Stimulated activated naive CD8-positive, alpha-beta T cell treated with anti-CD3 and anti-CD28 coated beads, Interleukin-15, amount 100 ng/mL, for 72 hours (primary cell): ENCODE measurements around the gene ROBO1.
A peak's percentile ranks its signal among the peaks of the same experiment; 100 is the strongest.

Source experiments
- ATAC-seq: fragments of 150-1000 bp; cut with Tn5 transposase; 2 replicates; pipeline ENCODE4 v1.10.0; 2021; ENCODE audit warnings: mild to moderate bottlenecking, moderate library complexity
- DNase-seq, 2 donors: peaks; one replicate each; pipeline ENCODE4 v3.0.0; 2021 to 2022
- H3K27ac Mint-ChIP-seq, 2 donors: one replicate each; pipeline ENCODE4 v1.8.0; 2022; ENCODE audit warnings: mild to moderate bottlenecking in 2 of 2, mixed read lengths in 2 of 2, moderate library complexity in 2 of 2
- H3K27me3 Mint-ChIP-seq: one replicate; pipeline ENCODE4 v1.8.0; 2022; ENCODE audit warnings: mixed read lengths
- H3K4me1 Mint-ChIP-seq: one replicate; pipeline ENCODE4 v1.8.0; 2022; ENCODE audit warnings: mild to moderate bottlenecking, mixed read lengths
- H3K4me3 Mint-ChIP-seq, 2 donors: one replicate each; pipeline ENCODE4 v1.8.0; 2022; ENCODE audit warnings: mild to moderate bottlenecking in 2 of 2, mixed read lengths in 2 of 2, moderate library complexity in 1 of 2
- H3K9me3 Mint-ChIP-seq, 2 donors: one replicate each; pipeline ENCODE4 v1.8.0; 2022; ENCODE audit warnings: mixed read lengths in 2 of 2

The ROBO1 gene

DNA sequence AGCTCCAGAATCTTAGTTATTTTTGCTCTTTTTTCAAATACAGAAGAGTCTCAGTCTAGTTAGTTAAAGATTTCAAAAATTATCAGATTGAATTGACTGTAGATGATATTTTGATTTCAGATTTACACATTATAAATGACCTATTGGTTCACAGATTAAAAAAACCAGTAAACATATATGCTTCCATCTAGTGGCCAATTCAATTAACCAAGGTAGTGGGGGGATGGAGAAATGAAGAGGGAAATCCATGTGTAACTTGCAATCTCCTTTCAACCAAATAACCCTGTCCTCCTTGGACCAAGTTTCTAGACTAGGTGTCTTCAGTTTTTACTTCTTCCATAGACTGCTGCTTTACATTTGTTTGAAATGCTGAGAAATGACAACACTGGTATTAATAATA is 789.8 kb downstream of the ROBO1 start:
- no peak for ATAC-seq
- DNase-seq, result no peak
- Mint-ChIP-seq H3K4me1 (no peaks in the 10 kb centered on the region), H3K27ac (no peak overlapping the region), H3K4me3 (no peak overlapping the region), H3K27me3 (no peaks in the 10 kb centered on the region), H3K9me3 (peaks cover 0 to 4% of the 10 kb centered on the region in 2 donors)

DNA sequence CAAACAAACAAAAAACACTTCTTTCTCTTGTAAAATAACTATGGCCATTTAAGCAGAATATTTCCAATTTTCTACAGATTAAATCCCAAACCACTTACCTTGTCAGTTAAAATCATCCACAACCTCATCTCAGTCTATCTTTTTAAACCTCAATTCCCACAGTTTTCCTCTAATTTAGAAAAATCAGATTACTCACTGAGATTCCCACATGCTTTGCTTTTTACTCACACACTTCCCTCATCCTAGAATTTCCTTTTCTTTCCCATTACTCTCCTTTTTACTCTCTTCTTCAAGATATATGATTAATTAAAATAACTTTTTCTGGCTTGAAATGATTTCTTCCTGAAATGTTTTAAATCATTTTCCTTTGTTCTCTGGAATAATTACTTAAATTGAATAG is 790.7 kb downstream of the ROBO1 start:
- ATAC-seq (no peak), DNase-seq (no peak)
- H3K9me3 Mint-ChIP-seq, result peaks cover 0 to 4% of the 10 kb centered on the region in 2 donors
- H3K4me3 Mint-ChIP-seq, result no peak overlapping the region
- H3K4me1 Mint-ChIP-seq, result no peaks in the 10 kb centered on the region
- H3K27me3 Mint-ChIP-seq, result no peaks in the 10 kb centered on the region
- H3K27ac Mint-ChIP-seq, result no peak overlapping the region

DNA sequence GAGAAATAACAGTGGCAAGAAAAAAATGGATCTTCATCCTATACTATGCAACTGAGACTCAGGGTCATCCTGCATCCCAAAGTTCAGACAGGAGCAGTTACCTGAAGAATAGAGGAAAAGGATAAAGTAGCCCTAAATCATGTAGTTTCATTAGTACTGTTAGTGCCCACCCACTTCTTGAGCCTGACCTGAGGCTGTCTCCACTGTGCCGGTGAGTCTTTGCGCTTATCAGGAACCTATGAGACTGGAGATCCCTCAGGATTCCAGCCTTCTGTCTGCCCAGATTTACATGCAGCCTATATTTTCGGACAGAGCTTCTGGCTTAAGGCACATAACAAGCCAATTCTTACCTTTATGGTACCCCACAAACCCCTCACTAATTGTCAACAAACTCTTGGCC is 791.6 kb downstream of the ROBO1 start:
- DNase-seq, result no peak
- no peaks in the 10 kb centered on the region for H3K9me3 Mint-ChIP-seq
- no peaks in the 10 kb centered on the region for H3K27me3 Mint-ChIP-seq
- H3K4me1 Mint-ChIP-seq, result no peaks in the 10 kb centered on the region
- no peak for ATAC-seq
- no peak overlapping the region for H3K4me3 Mint-ChIP-seq
- no peak overlapping the region for H3K27ac Mint-ChIP-seq

DNA sequence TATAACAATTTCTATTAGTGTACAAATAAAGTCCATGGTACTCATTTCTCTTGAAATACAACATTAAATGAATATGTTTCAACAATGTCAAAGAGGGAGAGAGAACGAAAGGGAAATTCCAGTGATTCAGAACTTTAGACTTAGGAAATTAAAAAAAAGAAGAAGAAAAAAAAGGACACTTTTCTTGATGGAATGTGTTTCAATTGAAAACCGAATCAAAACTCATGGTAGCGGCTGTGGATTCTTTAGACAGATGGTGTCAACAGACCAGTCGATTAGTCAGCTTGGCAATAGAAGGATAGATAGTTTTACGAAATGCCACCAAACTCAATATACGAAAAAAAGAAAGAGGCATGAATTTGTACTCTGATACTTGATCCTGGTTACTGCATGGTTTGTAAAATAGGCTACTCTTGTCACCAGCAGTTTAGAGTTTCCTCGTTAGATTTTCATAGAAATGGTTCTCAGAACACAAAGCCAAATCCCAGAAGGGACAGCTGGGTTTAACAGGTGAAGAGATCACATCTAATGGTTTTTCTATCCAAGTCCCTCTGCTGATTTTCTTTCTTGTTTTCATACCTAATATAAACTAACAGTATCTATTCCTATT is 793.5 kb downstream of the ROBO1 start:
- DNase-seq, result no peak
- Mint-ChIP-seq H3K9me3 (no peaks in the 10 kb centered on the region), H3K27ac (no peak overlapping the region), H3K4me3 (no peak overlapping the region), H3K27me3 (no peaks in the 10 kb centered on the region), H3K4me1 (no peaks in the 10 kb centered on the region)
- ATAC-seq, result no peak

DNA sequence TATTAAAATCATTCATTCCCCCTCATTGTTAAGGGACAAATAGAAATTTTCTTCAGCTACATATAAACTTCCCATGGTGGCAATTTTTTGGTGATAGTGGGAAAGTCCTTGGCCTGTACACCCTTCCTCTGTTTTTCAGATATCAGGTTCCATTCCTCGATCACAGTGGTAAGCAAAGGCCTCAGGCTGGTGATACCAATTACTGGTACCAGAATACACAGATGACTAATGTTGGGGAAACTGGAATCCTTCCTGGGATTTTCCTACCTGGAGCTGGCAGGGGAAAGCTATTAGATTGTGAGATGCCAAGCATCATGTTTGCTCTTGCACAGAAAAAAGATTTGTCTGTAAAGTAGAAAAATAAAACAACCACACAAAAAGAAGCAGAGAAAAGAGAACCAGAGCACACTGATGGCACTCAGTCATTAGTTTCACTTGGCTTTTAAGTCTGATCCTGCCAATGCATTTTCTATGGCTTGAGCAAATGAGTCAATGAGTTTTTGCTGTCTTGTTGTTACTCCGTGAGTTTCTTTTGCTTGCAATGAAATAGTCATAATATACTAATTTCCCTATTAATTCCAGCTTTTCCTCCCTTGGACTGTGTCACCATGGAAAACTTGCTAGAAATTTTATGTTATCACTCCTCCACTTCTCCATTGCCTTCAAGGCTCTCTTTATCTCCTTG is 795.0 kb downstream of the ROBO1 start:
- no peak for DNase-seq
- Mint-ChIP-seq H3K4me3 (no peak overlapping the region), H3K4me1 (no peaks in the 10 kb centered on the region), H3K27ac (no peak overlapping the region), H3K27me3 (no peaks in the 10 kb centered on the region), H3K9me3 (no peaks in the 10 kb centered on the region)
- no peak for ATAC-seq

DNA sequence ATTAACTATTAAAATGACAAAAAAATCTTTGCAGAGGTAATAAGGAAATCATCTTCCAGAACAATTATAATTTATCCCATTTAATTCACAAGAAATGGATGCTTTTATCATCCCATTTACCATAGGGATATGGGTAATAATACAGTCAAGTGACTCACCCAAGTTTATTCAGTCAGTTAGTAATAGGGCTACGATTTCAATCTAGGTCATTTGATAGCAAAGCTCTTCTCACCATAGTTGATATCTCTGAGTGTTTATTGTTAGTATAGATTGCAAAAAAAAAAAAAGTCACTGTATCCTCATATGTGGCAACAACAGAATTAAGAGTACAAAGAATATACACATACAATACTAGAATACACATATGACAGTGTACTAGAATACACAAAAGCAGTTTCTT is 797.1 kb downstream of the ROBO1 start:
- H3K9me3 Mint-ChIP-seq, result no peaks in the 10 kb centered on the region
- H3K4me3 Mint-ChIP-seq, result no peak overlapping the region
- peak overlapping the region in 1 of 2 donors; percentile 19 for H3K27ac Mint-ChIP-seq
- H3K4me1 Mint-ChIP-seq, result no peaks in the 10 kb centered on the region
- H3K27me3 Mint-ChIP-seq, result no peaks in the 10 kb centered on the region
- DNase-seq (no peak), ATAC-seq (no peak)

DNA sequence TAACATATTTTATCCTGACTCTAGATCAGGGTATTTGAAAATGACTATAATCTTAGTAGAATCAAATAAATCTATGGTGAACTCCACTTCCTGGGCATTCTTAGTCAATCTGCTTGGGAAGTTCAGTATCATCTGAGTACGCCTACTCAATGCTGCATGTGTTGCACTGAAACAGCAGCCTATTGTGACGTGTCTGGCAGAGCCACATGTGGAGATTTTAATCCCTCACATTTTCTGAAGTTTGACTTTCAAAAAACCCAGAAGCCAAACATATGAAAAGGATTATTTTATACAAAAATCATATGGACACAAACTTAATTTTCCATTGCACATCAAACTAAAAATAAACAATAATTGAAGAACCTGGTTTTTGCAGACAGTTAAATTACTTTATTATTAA is 798.3 kb downstream of the ROBO1 start:
- Mint-ChIP-seq H3K4me3 (no peak overlapping the region), H3K27me3 (no peaks in the 10 kb centered on the region), H3K4me1 (no peaks in the 10 kb centered on the region), H3K27ac (no peak overlapping the region), H3K9me3 (peaks cover 0 to 1% of the 10 kb centered on the region in 2 donors)
- DNase-seq, result no peak
- ATAC-seq, result no peak

DNA sequence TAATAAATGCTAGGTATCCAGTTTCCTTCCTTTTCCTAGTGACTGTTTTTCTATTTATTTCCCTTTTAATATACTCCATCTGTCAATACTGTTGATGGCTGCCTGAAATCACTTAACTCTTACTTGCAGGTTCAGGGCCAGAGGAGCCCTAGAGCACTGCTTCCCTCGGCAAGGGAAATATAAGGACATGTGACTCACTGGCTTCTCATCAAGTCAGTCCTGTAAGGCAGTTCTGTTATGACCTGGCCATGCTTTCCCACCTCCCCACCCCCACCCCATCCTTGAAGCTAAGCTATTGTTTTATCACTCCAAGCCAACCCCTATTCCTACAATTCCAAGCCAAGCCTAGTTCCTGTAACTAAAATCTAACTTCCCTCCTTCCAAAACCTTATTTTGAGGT is 800.7 kb downstream of the ROBO1 start:
- Mint-ChIP-seq H3K4me1 (no peaks in the 10 kb centered on the region), H3K4me3 (no peak overlapping the region), H3K9me3 (peaks cover 0 to 6% of the 10 kb centered on the region in 2 donors)

DNA sequence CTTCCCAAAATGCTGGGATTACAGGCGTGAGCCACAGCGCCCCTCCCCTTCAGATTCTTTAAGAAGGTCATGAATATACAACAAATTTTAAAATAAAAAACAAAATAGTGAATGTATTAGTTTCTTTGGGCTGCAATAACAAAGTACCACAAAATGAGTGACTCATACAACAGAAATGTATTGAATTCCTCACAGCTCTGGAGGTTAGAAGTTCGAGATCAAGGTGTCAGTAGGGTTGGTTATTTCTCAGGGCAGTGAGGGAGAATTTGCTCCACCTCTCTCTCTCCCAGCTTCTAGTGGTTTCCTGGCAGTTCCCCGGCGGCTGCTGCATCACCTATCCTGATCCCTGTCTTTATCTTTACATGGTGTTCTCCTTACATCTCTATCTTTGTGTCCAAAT is 804.0 kb downstream of the ROBO1 start:
- Mint-ChIP-seq H3K4me1 (no peaks in the 10 kb centered on the region), H3K9me3 (peaks cover 0 to 6% of the 10 kb centered on the region in 2 donors), H3K4me3 (no peak overlapping the region), H3K27me3 (no peaks in the 10 kb centered on the region), H3K27ac (no peak overlapping the region)
- DNase-seq (no peak), ATAC-seq (no peak)

More for the DNA sequence above, 800.7 kb downstream of the ROBO1 start:
- DNase-seq (no peak), ATAC-seq (no peak)
- H3K27ac Mint-ChIP-seq, result no peak overlapping the region
- H3K27me3 Mint-ChIP-seq, result no peaks in the 10 kb centered on the region

DNA sequence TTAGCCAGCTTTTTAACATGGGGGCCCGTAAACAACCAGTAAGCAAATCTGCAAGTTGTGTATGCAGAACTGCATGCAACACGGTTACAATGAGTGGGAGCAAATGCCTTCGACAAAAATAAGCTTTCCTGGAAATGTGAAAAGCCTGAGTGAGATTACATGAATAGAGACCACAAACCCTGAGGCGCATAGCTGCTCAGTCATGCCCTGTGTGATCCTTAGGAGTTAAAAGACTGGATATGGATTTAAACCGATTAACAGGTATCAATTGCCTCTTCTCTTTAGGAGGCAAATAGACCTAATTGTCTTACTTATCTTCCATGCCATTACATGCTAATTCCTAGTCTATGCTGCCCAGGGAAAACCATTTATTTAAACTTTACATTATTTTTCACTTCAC is 810.3 kb downstream of the ROBO1 start:
- no peaks in the 10 kb centered on the region for H3K27me3 Mint-ChIP-seq
- ATAC-seq, result no peak
- H3K4me1 Mint-ChIP-seq, result no peaks in the 10 kb centered on the region
- no peaks in the 10 kb centered on the region for H3K9me3 Mint-ChIP-seq
- no peak overlapping the region for H3K27ac Mint-ChIP-seq
- no peak for DNase-seq
- H3K4me3 Mint-ChIP-seq, result no peak overlapping the region

DNA sequence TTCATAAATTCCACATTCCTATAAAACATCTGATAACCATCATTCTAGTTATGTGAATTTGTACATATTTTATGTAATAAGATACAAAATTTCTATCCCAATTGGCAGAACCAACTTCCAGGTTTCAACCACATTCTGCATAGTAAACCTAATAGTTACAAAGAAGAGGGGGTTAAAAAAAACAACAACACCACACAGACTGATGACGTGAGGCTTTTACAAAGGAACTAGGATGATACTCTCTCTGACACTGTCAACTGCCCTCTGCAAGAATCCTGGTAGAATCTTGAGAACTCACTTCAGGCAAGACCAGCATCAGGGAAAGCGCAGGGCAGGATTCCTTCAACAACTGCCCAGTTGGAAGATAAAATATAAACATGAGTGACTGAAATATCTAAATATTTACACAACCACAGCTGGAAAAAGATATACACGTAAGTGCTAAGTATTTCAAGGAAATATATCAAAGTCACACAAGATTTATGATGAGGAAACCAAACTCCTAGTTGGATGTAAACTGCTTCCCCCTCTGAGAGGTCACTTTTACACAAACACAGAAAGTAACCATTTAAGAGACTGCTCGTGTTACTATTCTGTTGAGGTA is 816.4 kb downstream of the ROBO1 start:
- Mint-ChIP-seq H3K4me3 (no peak overlapping the region), H3K9me3 (peaks cover 9 to 10% of the 10 kb centered on the region in 2 donors), H3K27me3 (no peaks in the 10 kb centered on the region), H3K27ac (no peak overlapping the region), H3K4me1 (no peaks in the 10 kb centered on the region)
- ATAC-seq, result no peak
- no peak for DNase-seq

DNA sequence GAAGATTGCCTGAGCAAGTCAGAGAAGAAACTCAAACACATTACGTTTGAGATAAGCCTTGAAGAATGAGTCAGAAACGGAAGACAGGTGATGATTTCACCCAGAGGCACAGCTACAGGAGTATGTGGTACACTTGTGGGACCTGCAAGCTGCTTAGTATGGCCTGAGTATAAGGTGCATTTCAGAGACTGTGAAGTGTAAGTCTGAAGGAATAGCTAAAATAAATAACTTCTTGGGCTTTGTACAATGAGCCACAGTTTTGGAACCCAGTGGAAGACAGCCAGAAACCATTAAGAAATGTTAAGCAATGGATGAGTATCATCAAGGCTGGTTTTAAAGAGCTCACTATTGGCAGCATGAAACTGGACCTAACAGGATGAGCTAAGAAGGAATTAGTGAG is 826.2 kb downstream of the ROBO1 start:
- no peaks in the 10 kb centered on the region for H3K4me1 Mint-ChIP-seq
- H3K27ac Mint-ChIP-seq, result no peak overlapping the region
- ATAC-seq (no peak), DNase-seq (no peak)
- H3K4me3 Mint-ChIP-seq, result no peak overlapping the region
- H3K27me3 Mint-ChIP-seq, result no peaks in the 10 kb centered on the region
- peaks cover 11 to 18% of the 10 kb centered on the region in 2 donors for H3K9me3 Mint-ChIP-seq

DNA sequence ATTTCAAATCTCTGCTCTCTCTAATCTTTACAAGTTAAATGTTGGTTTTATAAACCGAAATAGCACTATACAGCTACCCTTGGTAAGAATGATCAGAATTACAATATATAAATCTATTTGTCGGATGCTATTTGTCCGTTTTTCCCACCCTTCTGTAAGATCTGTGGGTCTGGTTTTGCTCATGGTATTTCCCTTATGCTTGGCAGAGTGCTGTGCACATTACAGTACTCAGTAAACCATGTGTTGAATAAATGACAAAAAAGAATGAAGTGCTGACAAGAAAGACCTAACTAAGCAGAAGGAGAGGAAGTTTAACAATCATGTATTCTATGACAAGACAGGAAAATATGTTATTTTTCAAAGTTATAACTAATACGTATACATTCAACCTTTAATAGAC is 827.2 kb downstream of the ROBO1 start:
- no peaks in the 10 kb centered on the region for H3K27me3 Mint-ChIP-seq
- H3K4me3 Mint-ChIP-seq, result no peak overlapping the region
- H3K27ac Mint-ChIP-seq, result no peak overlapping the region

DNA sequence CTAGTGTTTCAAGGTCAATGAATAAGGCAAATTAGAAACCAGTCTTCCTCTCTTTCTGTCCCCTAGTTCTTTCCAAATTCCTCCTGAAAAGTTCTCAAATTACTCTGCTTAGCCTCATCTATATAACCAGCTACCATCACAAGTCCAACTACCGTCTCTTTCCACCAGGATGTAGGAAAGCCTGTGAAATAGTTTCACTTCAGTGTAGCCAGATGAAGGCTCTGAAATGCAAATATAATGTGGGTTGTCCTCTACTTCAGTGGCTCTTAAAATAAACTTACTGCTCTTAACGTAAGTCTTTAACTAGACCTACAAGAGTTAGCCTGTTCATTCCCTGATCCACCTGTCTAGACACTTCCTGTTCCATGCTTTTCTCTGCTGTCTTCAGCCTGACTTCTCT is 827.7 kb downstream of the ROBO1 start:
- H3K4me3 Mint-ChIP-seq, result no peak overlapping the region
- no peaks in the 10 kb centered on the region for H3K27me3 Mint-ChIP-seq
- no peaks in the 10 kb centered on the region for H3K4me1 Mint-ChIP-seq
- DNase-seq (no peak), ATAC-seq (no peak)
- H3K9me3 Mint-ChIP-seq, result peaks cover under 1 to 9% of the 10 kb centered on the region in 2 donors
- H3K27ac Mint-ChIP-seq, result no peak overlapping the region

More for the DNA sequence above, 827.2 kb downstream of the ROBO1 start:
- ATAC-seq, result no peak
- no peak for DNase-seq
- peaks cover 6 to 14% of the 10 kb centered on the region in 2 donors for H3K9me3 Mint-ChIP-seq
- H3K4me1 Mint-ChIP-seq, result no peaks in the 10 kb centered on the region

DNA sequence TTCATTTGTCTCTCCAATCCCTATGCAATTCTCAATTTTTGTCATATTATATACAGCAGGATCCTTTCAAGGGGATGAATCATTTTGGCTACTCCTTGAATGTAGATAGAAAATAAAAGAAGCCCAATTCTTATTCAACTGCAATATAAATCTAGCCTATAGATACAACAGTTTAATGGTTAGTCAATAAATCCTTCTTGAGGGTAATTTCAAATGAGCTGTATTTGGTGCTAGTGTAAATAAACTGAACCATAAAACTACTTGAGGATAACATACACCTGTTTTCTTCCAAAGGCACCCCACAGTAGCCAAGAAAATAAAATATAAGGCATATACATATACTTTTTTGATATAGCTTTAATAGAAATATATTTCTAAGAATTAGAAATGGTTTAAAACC is 830.3 kb downstream of the ROBO1 start:
- Mint-ChIP-seq H3K4me3 (no peak overlapping the region), H3K4me1 (no peaks in the 10 kb centered on the region), H3K9me3 (peaks cover 0 to 9% of the 10 kb centered on the region in 2 donors), H3K27me3 (no peaks in the 10 kb centered on the region), H3K27ac (no peak overlapping the region)
- no peak for ATAC-seq
- DNase-seq, result no peak

DNA sequence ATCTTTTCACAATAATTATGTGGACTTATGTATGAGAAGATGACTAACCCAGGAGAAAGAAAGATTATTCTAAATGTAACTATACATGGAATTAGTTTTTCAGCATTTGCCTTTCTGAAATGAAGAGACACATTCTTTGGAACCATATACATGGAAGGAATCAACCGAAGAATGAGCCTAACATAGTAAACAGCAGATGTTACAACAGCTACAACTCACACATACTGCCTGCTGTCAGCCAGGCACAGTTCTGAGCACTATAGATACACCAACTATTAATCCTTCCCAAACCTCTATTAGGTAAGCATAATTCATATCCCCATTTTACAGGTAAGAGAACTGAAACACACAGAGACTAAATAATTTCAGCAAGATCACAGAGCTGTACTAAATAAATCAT is 840.0 kb downstream of the ROBO1 start:
- H3K27me3 Mint-ChIP-seq, result no peaks in the 10 kb centered on the region
- H3K4me1 Mint-ChIP-seq, result no peaks in the 10 kb centered on the region

More for the DNA sequence above, 840.0 kb downstream of the ROBO1 start:
- Mint-ChIP-seq H3K9me3 (peaks cover 7 to 8% of the 10 kb centered on the region in 2 donors), H3K4me3 (no peak overlapping the region), H3K27ac (no peak overlapping the region)
- no peak for DNase-seq
- no peak for ATAC-seq
